Measurements from ENCODE around the gene GLA. TPM values are rescaled to one million over a fixed set of nuclear protein-coding genes. Genes with fewer than 3 reads are reported as not detected.

Gene GLA
- total and polyA plus RNA-seq, 9 of the 15 experiments (the other 6 are each of a cell fraction or from before 2014, with no cell fraction given): 41.7 to 146 (median 73.8) TPM

- TF ChIP-seq ATF4 (CRISPR knock-in tag; IDR thresholded peaks at IDR 0.05) (no peak), BACH1 (tag; IDR thresholded peaks at IDR 0.05) (no peak), ZNF316 (IDR thresholded peaks at IDR 0.05) (no peak), ZNF140 (CRISPR knock-in tag; IDR thresholded peaks at IDR 0.05) (no peak), KLF16 (IDR thresholded peaks at IDR 0.05) (no peak), UBTF (IDR thresholded peaks at IDR 0.05; ENCODE audit: borderline replicate concordance in 1 of 2, low read depth in 2 of 2, low read length in 2 of 2) (no peak), KDM1A (IDR thresholded peaks at IDR 0.05) (no peak)
Measured at GRCh38 chrX:101365301-101365795, 42.4 kb downstream of the GLA start (continued).

GRCh38 chrX:101362757-101363156 is 45.0 kb downstream of the GLA start:
- no peak overlapping the region for H2AFZ ChIP-seq (ENCODE audit: low read depth, low read length)
- DNase-seq (ENCODE audit: extremely low read depth in 1 of 4, low spot score in 3 of 4) (no peak), ATAC-seq (no peak), FAIRE-seq (no peak)
- H4K20me1 ChIP-seq (replicated peaks; ENCODE audit: control insufficient read depth, insufficient read depth, low read length): no peaks in the 10 kb centered on the region
- BruUV-seq (replicated peaks): no TSS peak
- no peaks in the 10 kb centered on the region for H3K27me3 ChIP-seq (ENCODE audit: control insufficient read depth in 2 of 2, insufficient read depth in 2 of 2, low read length in 2 of 2)
- H3K79me2 ChIP-seq (ENCODE audit: control insufficient read depth, insufficient read depth, low read length): no peaks in the 10 kb centered on the region
- no peaks in the 10 kb centered on the region for H3K9me3 ChIP-seq (replicated peaks; ENCODE audit: control insufficient read depth, insufficient read depth, low read depth, low read length)
- H3K36me3 ChIP-seq (ENCODE audit: control insufficient read depth, insufficient read depth, low read length): peaks cover 56% of the 10 kb centered on the region
- H3K27ac ChIP-seq (ENCODE audit: extremely low read depth, low read depth, low read length): no peak overlapping the region
- no peak overlapping the region; a peak in 1 of 4 replicates for H3K9ac ChIP-seq (ENCODE audit: insufficient read depth in 1 of 2, low read depth in 2 of 2, low read length in 2 of 2)
- no peaks in the 10 kb centered on the region for H3K9me1 ChIP-seq (ENCODE audit: control insufficient read depth, insufficient read depth, low read length)
- no peak overlapping the region for H3K4me2 ChIP-seq (ENCODE audit: insufficient read depth, low read length)
- intact Hi-C loops (cut with micrococcal nuclease): no loop called here
- peak in 1 of 2 experiments; percentile 72; a peak in 2 of 4 replicates for TF ChIP-seq FOXA3 (CRISPR knock-in tag; conservative IDR thresholded peaks at IDR 0.05 in 1 of 2, IDR thresholded peaks at IDR 0.05 in 1 of 2)
- TF ChIP-seq ARID1B (IDR thresholded peaks at IDR 0.05): peak; percentile 39
- peak; percentile 33; the same call in 1 of the 2 replicates for TF ChIP-seq TAL1 (IDR thresholded peaks at IDR 0.05)
- TF ChIP-seq TGIF2 (CRISPR knock-in tag; IDR thresholded peaks at IDR 0.05): no peak
- TF ChIP-seq BDP1 (IDR thresholded peaks at IDR 0.05; ENCODE audit: insufficient read depth, insufficient read length): no peak
- peak; percentile 50 for TF ChIP-seq CBFA2T3 (IDR thresholded peaks at IDR 0.05)
- no peak for TF ChIP-seq ZNF644 (tag; IDR thresholded peaks at IDR 0.05; ENCODE audit: low read depth)
- 0 out of 2 replicates have a peak, but pooled peaks have one; percentile 26 for TF ChIP-seq FOXJ2 (tag; IDR thresholded peaks at IDR 0.05)
- peak in 1 of 2 experiments; percentile 61; a peak in 1 of 4 replicates for TF ChIP-seq TEAD1 (CRISPR knock-in tag; IDR thresholded peaks at IDR 0.05)
- no peak for TF ChIP-seq ZNF311 (CRISPR knock-in tag; IDR thresholded peaks at IDR 0.05)
- peak; percentile 68 for TF ChIP-seq SOX6 (IDR thresholded peaks at IDR 0.05)
- 0 out of 2 replicates have a peak, but pooled peaks have one; percentile 18 for TF ChIP-seq SMAD3 (CRISPR knock-in tag; conservative IDR thresholded peaks at IDR 0.05)
- in situ Hi-C loops (cut with MboI): no loop called here
- ChIA-PET POLR2A (interaction anchor here (1.0 to 1.5 kb wide), 3 partner anchors 12 to 28 kb away, joined by 3 to 8 read pairs (median 5); partner anchors contain the start of gene RPL36A), CTCF (ENCODE audit: low intra/inter-chr PET ratio) (no interaction called here)
- no peak overlapping the region for H3K4me3 ChIP-seq
- H3K4me1 ChIP-seq (replicated peaks in 1 of 2; ENCODE audit: control insufficient read depth in 2 of 2, insufficient read depth in 2 of 2, low read length in 2 of 2): peaks cover 0 to 4% of the 10 kb centered on the region in 2 experiments; a peak in 3 of 5 replicates

All from K562 (cell line).